ENCODE measurements around the gene HDGFL2. TPM values are rescaled to one million over a fixed set of nuclear protein-coding genes. Genes with fewer than 3 reads are reported as not detected.
A peak's percentile ranks its signal among the peaks of the same experiment; 100 is the strongest.

HDGFL2 gene
- total and polyA plus RNA-seq, 10 of the 15 experiments (the other 5 are each of a cell fraction or from before 2014, with no cell fraction given), result 0.16 to 56.9 (median 25.3) TPM

DNA sequence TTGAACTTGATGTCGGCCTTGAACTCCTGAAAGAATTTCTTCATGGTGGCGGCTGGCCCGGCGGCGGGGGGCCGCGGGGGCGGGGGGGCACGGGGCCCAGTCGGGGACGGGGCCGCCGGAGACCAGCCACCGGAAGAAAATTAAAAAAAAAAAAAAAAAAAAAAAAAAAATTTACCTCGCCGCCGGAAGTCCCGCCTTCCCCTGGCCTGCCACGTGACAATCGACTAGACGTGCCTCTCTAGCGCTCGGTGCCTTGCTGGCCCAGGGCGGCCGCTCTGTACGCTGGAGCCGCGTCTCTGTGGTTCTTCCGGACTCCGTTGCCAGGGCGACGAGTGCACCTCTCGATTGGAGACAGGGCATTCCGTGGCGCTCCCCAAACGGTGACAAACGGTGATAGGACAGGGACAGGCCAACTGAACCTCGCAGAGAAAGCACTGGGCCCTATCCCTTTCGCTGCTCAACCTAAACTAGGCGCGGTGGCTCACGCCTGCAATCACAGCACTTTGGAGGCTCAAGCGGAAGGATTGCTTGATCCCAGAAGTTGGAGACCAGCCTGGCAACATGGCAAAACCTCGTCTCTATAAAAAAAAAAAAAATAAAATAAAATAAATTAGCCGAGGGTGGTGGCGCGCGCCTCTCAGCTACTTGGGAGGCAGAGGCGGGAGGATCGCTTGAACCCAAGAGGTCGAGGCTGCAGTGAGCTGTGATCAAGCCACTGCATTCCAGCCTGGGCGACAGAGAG lies 14.3 kb upstream of the HDGFL2 start, which contains the start of gene UBXN6 (continued):
- TF ChIP-seq, protein P1, sequence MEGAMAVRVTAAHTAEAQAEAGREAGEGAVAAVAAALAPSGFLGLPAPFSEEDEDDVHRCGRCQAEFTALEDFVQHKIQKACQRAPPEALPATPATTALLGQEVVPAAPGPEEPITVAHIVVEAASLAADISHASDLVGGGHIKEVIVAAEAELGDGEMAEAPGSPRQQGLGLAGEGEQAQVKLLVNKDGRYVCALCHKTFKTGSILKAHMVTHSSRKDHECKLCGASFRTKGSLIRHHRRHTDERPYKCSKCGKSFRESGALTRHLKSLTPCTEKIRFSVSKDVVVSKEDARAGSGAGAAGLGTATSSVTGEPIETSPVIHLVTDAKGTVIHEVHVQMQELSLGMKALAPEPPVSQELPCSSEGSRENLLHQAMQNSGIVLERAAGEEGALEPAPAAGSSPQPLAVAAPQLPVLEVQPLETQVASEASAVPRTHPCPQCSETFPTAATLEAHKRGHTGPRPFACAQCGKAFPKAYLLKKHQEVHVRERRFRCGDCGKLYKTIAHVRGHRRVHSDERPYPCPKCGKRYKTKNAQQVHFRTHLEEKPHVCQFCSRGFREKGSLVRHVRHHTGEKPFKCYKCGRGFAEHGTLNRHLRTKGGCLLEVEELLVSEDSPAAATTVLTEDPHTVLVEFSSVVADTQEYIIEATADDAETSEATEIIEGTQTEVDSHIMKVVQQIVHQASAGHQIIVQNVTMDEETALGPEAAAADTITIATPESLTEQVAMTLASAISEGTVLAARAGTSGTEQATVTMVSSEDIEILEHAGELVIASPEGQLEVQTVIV (IDR thresholded peaks at IDR 0.05; ENCODE audit: borderline replicate concordance, partially characterized antibody), result no peak
- TF ChIP-seq IRF3 (IDR thresholded peaks at IDR 0.05), result no peak
- 0 out of 2 replicates have a peak, but pooled peaks have one; percentile 5 for TF ChIP-seq RFX5 (IDR thresholded peaks at IDR 0.05; ENCODE audit: low read depth, low read length)
- 0 out of 2 replicates have a peak, but pooled peaks have one; percentile 15 for TF ChIP-seq HSF1 (IDR thresholded peaks at IDR 0.05; ENCODE audit: low read depth, low read length)
- peak; percentile 56 for TF ChIP-seq SP1 (IDR thresholded peaks at IDR 0.05; ENCODE audit: low read depth, low read length)
- TF ChIP-seq ESRRA (IDR thresholded peaks at IDR 0.05; ENCODE audit: low read length), result no peak
- TF ChIP-seq, protein P2, sequence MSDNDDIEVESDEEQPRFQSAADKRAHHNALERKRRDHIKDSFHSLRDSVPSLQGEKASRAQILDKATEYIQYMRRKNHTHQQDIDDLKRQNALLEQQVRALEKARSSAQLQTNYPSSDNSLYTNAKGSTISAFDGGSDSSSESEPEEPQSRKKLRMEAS (IDR thresholded peaks at IDR 0.05; ENCODE audit: low read depth, low read length), result peak; percentile 84
- TF ChIP-seq PML (IDR thresholded peaks at IDR 0.05; ENCODE audit: low read length), result no peak
- TF ChIP-seq SMAD1 (IDR thresholded peaks at IDR 0.05; ENCODE audit: low read depth, partially characterized antibody), result no peak
- TF ChIP-seq PAX8 (IDR thresholded peaks at IDR 0.05), result no peak
- TF ChIP-seq GATAD2B (conservative IDR thresholded peaks at IDR 0.05; ENCODE audit: low read depth), result no peak
- TF ChIP-seq SIX5 (IDR thresholded peaks at IDR 0.05; ENCODE audit: low read depth, low read length, severe bottlenecking), result peak; percentile 53
- TF ChIP-seq CREB1 (IDR thresholded peaks at IDR 0.05; ENCODE audit: low read depth), result peak; percentile 83
- TF ChIP-seq EED (IDR thresholded peaks at IDR 0.05; ENCODE audit: low read depth), result no peak
- TF ChIP-seq POU2F2 (IDR thresholded peaks at IDR 0.05; ENCODE audit: borderline replicate concordance, low read depth, low read length), result peak; percentile 66; the same call in 2 of the 3 replicates
- TF ChIP-seq RAD21 (IDR thresholded peaks at IDR 0.05; ENCODE audit: insufficient read depth, low read depth, low read length), result no peak
- TF ChIP-seq SUPT20H (IDR thresholded peaks at IDR 0.05; ENCODE audit: borderline replicate concordance, control insufficient read depth, low read depth, low read length), result no peak
- no peak for TF ChIP-seq MTA3 (IDR thresholded peaks at IDR 0.05; ENCODE audit: borderline replicate concordance, low read length)
- no peak for TF ChIP-seq BCL3 (IDR thresholded peaks at IDR 0.05; ENCODE audit: borderline replicate concordance, insufficient read depth, low read depth, low read length, poor library complexity, severe bottlenecking)
- no peak for TF ChIP-seq ASH2L (IDR thresholded peaks at IDR 0.05; ENCODE audit: borderline replicate concordance, low read depth)
- peak; percentile 81 for TF ChIP-seq YY1 (IDR thresholded peaks at IDR 0.05; ENCODE audit: low read depth, low read length)
- TF ChIP-seq, protein P3, sequence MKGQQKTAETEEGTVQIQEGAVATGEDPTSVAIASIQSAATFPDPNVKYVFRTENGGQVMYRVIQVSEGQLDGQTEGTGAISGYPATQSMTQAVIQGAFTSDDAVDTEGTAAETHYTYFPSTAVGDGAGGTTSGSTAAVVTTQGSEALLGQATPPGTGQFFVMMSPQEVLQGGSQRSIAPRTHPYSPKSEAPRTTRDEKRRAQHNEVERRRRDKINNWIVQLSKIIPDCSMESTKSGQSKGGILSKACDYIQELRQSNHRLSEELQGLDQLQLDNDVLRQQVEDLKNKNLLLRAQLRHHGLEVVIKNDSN (IDR thresholded peaks at IDR 0.05; ENCODE audit: borderline replicate concordance, extremely low read length, insufficient read depth, low read depth, low read length), result peak; percentile 93
- 0 out of 2 replicates have a peak, but pooled peaks have one; percentile 27 for TF ChIP-seq POLR2AphosphoS5 (IDR thresholded peaks at IDR 0.05; ENCODE audit: low read length)

Measured in GM12878 (cell line).